Measurements from ENCODE around the gene PCDH15. TPM values are rescaled to one million over a fixed set of nuclear protein-coding genes. Genes with fewer than 3 reads are reported as not detected.

The PCDH15 gene
- total RNA-seq, 4 donors from 2014 or later, result 0.14 to 0.48 (median 0.37) TPM; not detected in 1

DNA sequence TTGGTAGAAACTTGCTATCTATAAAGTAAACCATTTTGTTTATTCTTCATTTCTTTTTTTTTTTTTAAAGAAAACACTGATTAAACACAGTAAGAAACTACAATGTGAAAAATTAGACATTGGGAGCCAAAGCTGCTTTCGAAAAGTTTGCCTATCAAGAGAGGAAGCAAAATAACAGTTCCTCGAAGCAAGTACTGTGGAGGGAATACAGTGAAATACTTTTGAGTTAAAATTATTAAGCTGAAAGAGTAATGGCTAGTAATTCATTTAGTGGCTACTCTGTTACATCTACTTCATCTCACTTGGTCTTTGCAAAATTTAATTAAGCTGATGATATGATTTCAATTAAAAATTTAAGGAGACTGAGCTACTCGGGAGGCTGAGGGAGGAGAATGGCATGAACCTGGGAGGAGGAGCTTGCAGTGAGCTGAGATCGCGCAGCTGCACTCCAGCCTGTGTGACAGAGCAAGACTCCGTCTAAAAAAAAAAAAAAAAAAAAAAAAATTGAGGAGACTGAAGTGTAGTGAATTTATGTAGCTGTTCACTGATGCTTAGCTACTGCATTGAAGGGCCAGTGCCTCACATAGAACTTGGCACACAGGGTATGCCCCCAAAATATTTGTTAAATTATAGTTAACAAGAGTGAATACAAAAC lies 1046.3 kb downstream of the PCDH15 start:
- no peak for TF ChIP-seq EP300 (IDR thresholded peaks at IDR 0.05; ENCODE audit: low read depth)
- TF ChIP-seq POLR2A (IDR thresholded peaks at IDR 0.05), result no peak
- no peak for TF ChIP-seq POLR2AphosphoS5 (IDR thresholded peaks at IDR 0.05)
- TF ChIP-seq, protein P1, sequence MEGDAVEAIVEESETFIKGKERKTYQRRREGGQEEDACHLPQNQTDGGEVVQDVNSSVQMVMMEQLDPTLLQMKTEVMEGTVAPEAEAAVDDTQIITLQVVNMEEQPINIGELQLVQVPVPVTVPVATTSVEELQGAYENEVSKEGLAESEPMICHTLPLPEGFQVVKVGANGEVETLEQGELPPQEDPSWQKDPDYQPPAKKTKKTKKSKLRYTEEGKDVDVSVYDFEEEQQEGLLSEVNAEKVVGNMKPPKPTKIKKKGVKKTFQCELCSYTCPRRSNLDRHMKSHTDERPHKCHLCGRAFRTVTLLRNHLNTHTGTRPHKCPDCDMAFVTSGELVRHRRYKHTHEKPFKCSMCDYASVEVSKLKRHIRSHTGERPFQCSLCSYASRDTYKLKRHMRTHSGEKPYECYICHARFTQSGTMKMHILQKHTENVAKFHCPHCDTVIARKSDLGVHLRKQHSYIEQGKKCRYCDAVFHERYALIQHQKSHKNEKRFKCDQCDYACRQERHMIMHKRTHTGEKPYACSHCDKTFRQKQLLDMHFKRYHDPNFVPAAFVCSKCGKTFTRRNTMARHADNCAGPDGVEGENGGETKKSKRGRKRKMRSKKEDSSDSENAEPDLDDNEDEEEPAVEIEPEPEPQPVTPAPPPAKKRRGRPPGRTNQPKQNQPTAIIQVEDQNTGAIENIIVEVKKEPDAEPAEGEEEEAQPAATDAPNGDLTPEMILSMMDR (IDR thresholded peaks at IDR 0.05), result no peak
- peaks cover under 1 to 1% of the 10 kb centered on the region in 2 donors for H3K9me3 ChIP-seq
- DNase-seq, result no peak
- no peak overlapping the region for H3K27ac ChIP-seq
- no peaks in the 10 kb centered on the region for H3K27me3 ChIP-seq
- 15 to 24% methylated on average over 4 to 6 of the region's 6 CpGs for WGBS, 2 donors (ENCODE audit: low coverage in 1 of 2)
- H3K4me3 ChIP-seq, result peak overlapping the region in 1 of 4 donors; percentile 9
- H3K4me1 ChIP-seq, result no peaks in the 10 kb centered on the region
- H3K36me3 ChIP-seq, result no peaks in the 10 kb centered on the region
- intact Hi-C loops (cut with DNase I; ENCODE audit: low total_unique reads) (no loop called here), in situ Hi-C loops (cut with MboI; ENCODE audit: low pct_ligation_motif_present in 1 of 4, low pct_unique_long_range_greater_than_20kb in 1 of 4, low sequenced_read_pairs in 3 of 4) (no loop called here)

Small RNA genes within 50 kb of the gene (small RNA-seq; reads per million reads assigned to genes)
- 0 reads per million in 4 donors for gene AL365496.1
- gene MIR548F1, result 0 reads per million in 4 donors
- gene RNU6-687P, result 0 reads per million in 4 donors
